MCF 10A (cell line): Measurements from ENCODE around the gene LDHAL6A. TPM values are rescaled to one million over a fixed set of nuclear protein-coding genes. Genes with fewer than 3 reads are reported as not detected.
A peak's percentile ranks its signal among the peaks of the same experiment; 100 is the strongest.

Experiments
- BruUV-seq: library from RNA; stranded (reverse); fragments of 400-500 nt; replicated peaks from 2 replicates; lab custom pipeline; 2021; lab: Mats Ljungman, UMichigan
- CTCF ChIA-PET: fragments of 300-600 bp; sonication (Branson Sonifier 250); formaldehyde crosslinking; extraction: SDS; loops from one replicate; lab custom pipeline; 2021; ENCODE audit warnings: antibody characterized with exemption, inconsistent platforms; lab: Yijun Ruan, JAX
- POLR2A ChIA-PET: fragments of 300-600, 350-650 bp; sonication (Branson Sonifier 250); formaldehyde crosslinking; extraction: SDS; loops from one replicate; lab custom pipeline; 2020; ENCODE audit warnings: antibody characterized with exemption, inconsistent platforms; lab: Yijun Ruan, JAX
- DNase-seq: peaks from one replicate; pipeline ENCODE4 v3.0.0-alpha.2; 2018; ENCODE audit not compliant: unreplicated experiment
- H3K27ac Mint-ChIP-seq: one replicate; pipeline ENCODE4 v1.8.0; 2022; ENCODE audit warnings: mild to moderate bottlenecking, low read depth, mixed read lengths; ENCODE audit not compliant: unreplicated experiment
- H3K27me3 Mint-ChIP-seq: one replicate; pipeline ENCODE4 v1.8.0; 2022; ENCODE audit warnings: mixed read lengths; ENCODE audit not compliant: insufficient read depth, unreplicated experiment
- H3K36me3 Mint-ChIP-seq: one replicate; pipeline ENCODE4 v1.8.0; 2022; ENCODE audit warnings: mild to moderate bottlenecking, moderate library complexity, mixed read lengths; ENCODE audit not compliant: insufficient read depth, unreplicated experiment
- H3K4me1 Mint-ChIP-seq: one replicate; pipeline ENCODE4 v1.8.0; 2022; ENCODE audit warnings: mixed read lengths; ENCODE audit not compliant: insufficient read depth, unreplicated experiment
- H3K4me3 Mint-ChIP-seq: one replicate; pipeline ENCODE4 v1.8.0; 2022; ENCODE audit warnings: mild to moderate bottlenecking, moderate library complexity, mixed read lengths; ENCODE audit not compliant: unreplicated experiment
- H3K9me3 Mint-ChIP-seq: one replicate; pipeline ENCODE4 v1.8.0; 2022; ENCODE audit warnings: mixed read lengths; ENCODE audit not compliant: unreplicated experiment
- CTCF ChIP-seq: fragments of 200-600 bp; IDR thresholded peaks from one replicate; pipeline ENCODE4 v1.8.0; 2022; ENCODE audit warnings: antibody characterized with exemption, mild to moderate bottlenecking; ENCODE audit not compliant: unreplicated experiment
- intact Hi-C: fragments of 100-400 bp; cut with micrococcal nuclease; formaldehyde crosslinking; loops from 2 replicates; pipeline ENCODE4 v1.14.1; 2022
- total RNA-seq: library from RNA; stranded (reverse); gene quantifications from 2 replicates; pipeline ENCODE4 v1.2.3, GENCODE V29; 2022

The LDHAL6A gene
- total RNA-seq, 1 experiment from 2014 or later, result not detected

- ChIA-PET CTCF (interaction anchor here (0.6 to 0.9 kb wide), 3 partner anchors 16 to 397 kb away, joined by 3 to 4 read pairs (median 3); no protein-coding TSS in a partner anchor), POLR2A (interaction anchor here (0.7 kb wide), 1 partner anchor 9 kb away, joined by 3 read pairs; no protein-coding TSS in a partner anchor)
- Mint-ChIP-seq H3K4me1 (peaks cover 16% of the 10 kb centered on the region), H3K27ac (no peak overlapping the region), H3K9me3 (no peaks in the 10 kb centered on the region), H3K4me3 (no peak overlapping the region), H3K36me3 (peaks cover 64% of the 10 kb centered on the region), H3K27me3 (no peaks in the 10 kb centered on the region)
- intact Hi-C loops, result loop anchor here (10.0 kb wide), 1 partner anchor 196 kb away; the partner anchor contains the start of genes GTF2H1 and HPS5
- no peak for TF ChIP-seq CTCF
- no peak for DNase-seq
- BruUV-seq, result no TSS peak
Measured at GRCh38 chr11:18521122-18521521, 65.5 kb downstream of the LDHAL6A start.

- DNase-seq, result no peak
- H3K36me3 Mint-ChIP-seq, result peaks cover 72% of the 10 kb centered on the region
- H3K9me3 Mint-ChIP-seq, result no peaks in the 10 kb centered on the region
- POLR2A ChIA-PET, result interaction anchor here (0.6 to 2.0 kb wide), 4 partner anchors 33 to 509 kb away, joined by 3 to 7 read pairs (median 3); no protein-coding TSS in a partner anchor
- H3K4me1 Mint-ChIP-seq, result peaks cover 16% of the 10 kb centered on the region
- TF ChIP-seq CTCF, result no peak
- no peak overlapping the region for H3K4me3 Mint-ChIP-seq
- no TSS peak for BruUV-seq
- CTCF ChIA-PET, result interaction anchor here (0.6 to 1.3 kb wide), 2 partner anchors 407 to 851 kb away, joined by 3 to 6 read pairs; no protein-coding TSS in a partner anchor
- intact Hi-C loops, result loop anchor here (10.0 kb wide), 1 partner anchor 198 kb away; the partner anchor contains the start of genes GTF2H1 and HPS5
- H3K27ac Mint-ChIP-seq, result no peak overlapping the region
- H3K27me3 Mint-ChIP-seq, result no peaks in the 10 kb centered on the region
Measured at GRCh38 chr11:18522388-18522787, 66.7 kb downstream of the LDHAL6A start.

GRCh38 chr11:18523084-18523483 lies 67.4 kb downstream of the LDHAL6A start:
- Mint-ChIP-seq H3K36me3 (peaks cover 70% of the 10 kb centered on the region), H3K27me3 (no peaks in the 10 kb centered on the region), H3K4me3 (no peak overlapping the region), H3K27ac (no peak overlapping the region), H3K9me3 (no peaks in the 10 kb centered on the region), H3K4me1 (peaks cover 16% of the 10 kb centered on the region)
- CTCF ChIA-PET, result interaction anchor here (0.6 to 1.3 kb wide), 4 partner anchors 9 to 852 kb away, joined by 3 to 6 read pairs (median 4); no protein-coding TSS in a partner anchor
- TF ChIP-seq CTCF, result no peak
- no TSS peak for BruUV-seq
- intact Hi-C loops, result loop anchor here (10.0 kb wide), 1 partner anchor 198 kb away; the partner anchor contains the start of genes GTF2H1 and HPS5
- POLR2A ChIA-PET, result interaction anchor here (0.7 to 2.0 kb wide), 4 partner anchors 33 to 217 kb away, joined by 3 to 7 read pairs (median 4); partner anchors contain the start of genes GTF2H1 and HPS5
- peak; percentile 3 for DNase-seq

GRCh38 chr11:18524248-18524647 lies 68.6 kb downstream of the LDHAL6A start:
- BruUV-seq, result TSS peak; percentile 2
- ChIA-PET POLR2A (interaction anchor here (0.7 to 2.0 kb wide), 6 partner anchors 9 to 202 kb away, joined by 3 to 7 read pairs (median 4); partner anchors contain the start of genes GTF2H1 and HPS5), CTCF (interaction anchor here (0.7 to 1.0 kb wide), 4 partner anchors 15 to 418 kb away, joined by 3 to 5 read pairs (median 4); no protein-coding TSS in a partner anchor)
- Mint-ChIP-seq H3K27ac (no peak overlapping the region), H3K4me1 (peaks cover 16% of the 10 kb centered on the region), H3K4me3 (no peak overlapping the region), H3K36me3 (peaks cover 72% of the 10 kb centered on the region), H3K27me3 (no peaks in the 10 kb centered on the region), H3K9me3 (no peaks in the 10 kb centered on the region)
- DNase-seq, result no peak
- intact Hi-C loops, result loop anchor here (10.0 kb wide), 1 partner anchor 199 kb away; the partner anchor contains the start of genes GTF2H1 and HPS5
- TF ChIP-seq CTCF, result no peak
